ENCODE results near the gene MYPN.
A peak's percentile ranks its signal among the peaks of the same experiment; 100 is the strongest.

Gene MYPN

GRCh38 chr10:68221196-68221595 is 111.9 kb downstream of the MYPN start:
- Histone ChIP-seq H3K4me1 (no peaks in the 10 kb centered on the region), H3K9me3 (no peaks in the 10 kb centered on the region), H3K36me3 (replicated peaks) (no peaks in the 10 kb centered on the region), H3K4me3 (no peak overlapping the region), H3K27me3 (ENCODE audit: low read depth) (no peaks in the 10 kb centered on the region)
- in situ Hi-C loops (cut with MboI; ENCODE audit: low sequenced_read_pairs) = no loop called here
- no peak for DNase-seq (ENCODE audit: low spot score in 2 of 2)

- in situ Hi-C loops (cut with MboI; ENCODE audit: low sequenced_read_pairs) = no loop called here
- Histone ChIP-seq H3K27me3 (ENCODE audit: low read depth) (no peaks in the 10 kb centered on the region), H3K9me3 (no peaks in the 10 kb centered on the region), H3K4me3 (no peak overlapping the region), H3K36me3 (replicated peaks) (no peaks in the 10 kb centered on the region), H3K4me1 (no peaks in the 10 kb centered on the region)
- no peak for DNase-seq (ENCODE audit: low spot score in 2 of 2)
These were observed 113.1 kb downstream of the MYPN start for GRCh38 chr10:68222391-68222790.

GRCh38 chr10:68223535-68224165 is 114.4 kb downstream of the MYPN start:
- peak in 1 of 2 experiments; percentile 13 for DNase-seq (ENCODE audit: low spot score in 2 of 2)
- Histone ChIP-seq H3K9me3 (no peaks in the 10 kb centered on the region), H3K27me3 (ENCODE audit: low read depth) (no peaks in the 10 kb centered on the region), H3K4me3 (no peak overlapping the region), H3K4me1 (no peaks in the 10 kb centered on the region), H3K36me3 (replicated peaks) (no peaks in the 10 kb centered on the region)
- in situ Hi-C loops (cut with MboI; ENCODE audit: low sequenced_read_pairs) = no loop called here

DNA sequence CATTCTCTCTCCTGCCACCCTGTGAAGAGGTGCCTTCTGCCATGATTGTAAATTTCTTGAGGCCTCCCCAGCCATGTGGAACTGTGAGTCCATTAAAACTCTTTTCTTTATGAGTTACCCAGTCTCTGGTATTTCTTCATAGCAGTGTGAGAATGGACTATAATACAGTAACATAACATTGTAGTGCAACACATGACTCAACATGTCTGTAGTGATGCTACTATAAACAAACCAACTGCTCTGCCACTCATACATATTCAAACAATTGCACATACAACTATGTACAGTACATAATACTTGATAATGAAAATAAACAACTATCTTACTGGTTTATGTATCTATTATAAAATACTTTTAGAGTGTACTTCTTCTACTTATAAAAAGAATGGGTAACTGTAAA is 115.5 kb downstream of the MYPN start:
- no peaks in the 10 kb centered on the region for H3K9me3 ChIP-seq
- H3K27me3 ChIP-seq (ENCODE audit: low read depth) = no peaks in the 10 kb centered on the region
- no peak overlapping the region for H3K4me3 ChIP-seq
- H3K36me3 ChIP-seq (replicated peaks) = no peaks in the 10 kb centered on the region
- H3K4me1 ChIP-seq = no peaks in the 10 kb centered on the region
- in situ Hi-C loops (cut with MboI; ENCODE audit: low sequenced_read_pairs) = no loop called here
- DNase-seq (ENCODE audit: low spot score in 2 of 2) = no peak

DNA sequence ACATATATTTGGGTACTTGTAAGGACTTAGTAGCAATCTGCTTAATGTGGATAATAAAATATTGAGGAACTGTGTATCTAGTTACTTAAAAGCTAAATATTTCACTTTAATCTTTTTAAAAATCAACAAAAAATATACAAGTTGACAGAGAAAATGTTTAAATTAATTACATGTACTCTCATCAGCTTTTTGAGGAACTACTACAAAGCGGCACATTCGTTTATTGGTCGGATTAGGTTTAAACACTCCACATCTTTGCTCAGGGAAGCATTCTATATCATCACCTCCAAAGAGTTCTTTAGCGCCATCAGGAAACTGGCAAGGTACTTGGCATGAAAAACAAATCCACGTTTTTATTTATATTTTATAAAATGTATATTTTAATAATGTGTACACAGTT is 121.0 kb downstream of the MYPN start:
- Histone ChIP-seq H3K27me3 (ENCODE audit: low read depth) (0 out of 2 replicates have a peak, but pooled peaks cover 3% of the 10 kb centered on the region), H3K4me3 (no peak overlapping the region), H3K36me3 (replicated peaks) (no peaks in the 10 kb centered on the region), H3K4me1 (no peaks in the 10 kb centered on the region), H3K9me3 (no peaks in the 10 kb centered on the region)
- DNase-seq (ENCODE audit: low spot score in 2 of 2) = no peak
- in situ Hi-C loops (cut with MboI; ENCODE audit: low sequenced_read_pairs) = no loop called here

DNA sequence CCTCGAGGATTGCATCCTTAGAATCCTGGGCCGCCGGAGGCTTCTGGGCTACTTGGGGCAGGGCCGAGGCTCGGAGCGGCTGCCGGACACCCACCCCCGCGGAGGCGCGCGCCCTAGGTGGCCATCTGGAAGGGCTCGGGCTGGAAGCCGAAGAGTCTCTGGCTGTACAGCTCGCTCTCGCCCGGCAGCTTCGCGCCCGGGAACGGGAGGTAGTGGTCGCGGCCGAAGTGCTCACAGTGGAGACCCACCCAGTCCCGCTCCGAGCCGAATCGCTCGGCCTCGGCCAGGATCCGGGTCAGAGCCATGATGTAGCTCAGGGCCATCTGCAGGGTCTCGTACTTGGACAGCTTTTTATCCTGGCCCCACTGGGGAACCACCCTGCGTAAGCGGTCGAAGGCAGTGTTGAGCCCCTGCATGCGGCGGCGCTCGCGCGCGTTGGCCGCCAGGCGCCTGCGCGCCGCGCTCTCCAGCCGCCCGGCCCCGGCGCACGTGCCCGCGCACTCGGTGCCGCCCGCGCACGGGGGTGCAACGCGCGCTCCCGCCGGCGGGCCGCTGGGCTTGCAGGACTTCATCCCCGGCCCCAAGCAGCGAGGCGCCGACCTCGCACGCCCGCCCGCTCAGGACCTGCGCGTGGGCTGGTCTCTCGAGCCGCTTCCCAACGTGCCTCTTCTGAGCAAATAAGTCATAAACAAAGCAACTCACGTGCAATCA is 122.0 kb downstream of the MYPN start:
- Histone ChIP-seq H3K36me3 (replicated peaks) (no peaks in the 10 kb centered on the region), H3K4me1 (no peaks in the 10 kb centered on the region), H3K4me3 (no peak overlapping the region), H3K9me3 (no peaks in the 10 kb centered on the region), H3K27me3 (ENCODE audit: low read depth) (0 out of 2 replicates have a peak, but pooled peaks cover 3% of the 10 kb centered on the region)
- in situ Hi-C loops (cut with MboI; ENCODE audit: low sequenced_read_pairs) = no loop called here
- no peak for DNase-seq (ENCODE audit: low spot score in 2 of 2)

- DNase-seq (ENCODE audit: low spot score in 2 of 2) = no peak
- Histone ChIP-seq H3K9me3 (no peaks in the 10 kb centered on the region), H3K4me3 (no peak within 1 kb of the TSS), H3K27me3 (ENCODE audit: low read depth) (0 out of 2 replicates have a peak, but pooled peaks cover 3% of the 10 kb centered on the region), H3K36me3 (replicated peaks) (no peaks in the 10 kb centered on the region), H3K4me1 (no peaks in the 10 kb centered on the region)
- in situ Hi-C loops (cut with MboI; ENCODE audit: low sequenced_read_pairs) = no loop called here
These were observed 122.5 kb downstream of the MYPN start, which contains the start of gene ATOH7 for GRCh38 chr10:68231817-68232251. Gene ATOH7 (minus strand): TSS chr10:68232113. CDS start chr10:68231677, 436 bp downstream.

DNA sequence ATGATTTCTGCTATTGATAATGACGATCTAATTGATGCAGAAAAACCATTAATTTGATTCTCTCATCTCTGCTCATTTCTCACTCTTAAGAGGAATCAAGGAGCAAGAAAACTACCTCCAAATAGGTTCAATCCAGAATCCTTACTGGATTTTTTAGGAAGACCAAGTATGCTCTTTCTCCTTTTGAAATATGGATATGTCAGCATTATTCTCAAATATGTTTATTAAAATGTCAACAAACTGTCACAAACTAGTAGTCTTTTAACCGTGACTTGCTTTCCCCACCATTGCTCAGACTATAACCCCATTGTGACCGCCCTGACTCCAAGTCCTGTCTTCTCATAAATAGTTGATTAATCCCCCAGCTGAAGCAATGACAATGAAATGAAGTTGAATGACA is 123.8 kb downstream of the MYPN start:
- no peak overlapping the region for H3K4me3 ChIP-seq
- no peak for DNase-seq (ENCODE audit: low spot score in 2 of 2)
- no peaks in the 10 kb centered on the region for H3K4me1 ChIP-seq
- 0 out of 2 replicates have a peak, but pooled peaks cover 3% of the 10 kb centered on the region for H3K27me3 ChIP-seq (ENCODE audit: low read depth)
- H3K36me3 ChIP-seq (replicated peaks) = no peaks in the 10 kb centered on the region
- no peaks in the 10 kb centered on the region for H3K9me3 ChIP-seq
- in situ Hi-C loops (cut with MboI; ENCODE audit: low sequenced_read_pairs) = no loop called here

DNA sequence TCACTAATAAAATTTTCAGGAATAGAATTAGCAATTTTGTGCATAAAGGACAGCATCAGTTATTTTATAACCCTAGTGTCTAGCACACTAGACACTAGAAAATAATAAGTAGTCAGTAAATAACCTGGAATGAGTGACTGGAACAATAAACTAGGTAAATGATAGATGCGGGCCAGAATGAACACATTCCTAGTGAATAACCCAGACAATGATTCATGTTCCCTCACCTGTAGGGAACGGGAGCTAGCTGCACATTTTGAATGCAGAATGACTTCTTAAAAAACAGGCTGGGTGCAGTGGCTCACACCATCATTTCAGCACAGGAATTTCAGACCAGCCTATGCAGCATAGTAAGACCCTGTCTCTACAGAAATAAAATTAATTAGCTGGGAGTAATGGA is 125.8 kb downstream of the MYPN start:
- DNase-seq (ENCODE audit: low spot score in 2 of 2) = no peak
- Histone ChIP-seq H3K4me3 (no peak overlapping the region), H3K27me3 (ENCODE audit: low read depth) (0 out of 2 replicates have a peak, but pooled peaks cover 3% of the 10 kb centered on the region), H3K36me3 (replicated peaks) (no peaks in the 10 kb centered on the region), H3K4me1 (no peaks in the 10 kb centered on the region), H3K9me3 (no peaks in the 10 kb centered on the region)
- in situ Hi-C loops (cut with MboI; ENCODE audit: low sequenced_read_pairs) = no loop called here

DNA sequence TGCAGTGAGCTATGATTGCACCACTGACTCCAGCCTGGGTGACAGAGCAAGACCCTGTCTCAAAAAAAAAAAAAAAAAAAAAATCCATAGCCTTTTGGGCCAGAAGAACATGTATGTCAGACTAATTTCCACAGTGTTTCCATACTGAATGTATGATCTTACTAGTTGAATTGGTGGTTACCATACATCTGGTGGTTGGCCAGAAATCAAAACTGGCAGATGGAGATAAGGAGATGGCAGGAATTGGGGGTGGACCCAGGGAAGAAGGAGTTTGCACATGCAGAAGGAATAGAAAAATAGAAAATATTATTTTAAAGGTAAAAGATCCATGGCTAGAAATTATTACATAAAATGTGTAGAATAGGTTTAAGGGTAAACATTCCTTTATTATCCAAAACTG is 126.3 kb downstream of the MYPN start:
- in situ Hi-C loops (cut with MboI; ENCODE audit: low sequenced_read_pairs) = no loop called here
- no peaks in the 10 kb centered on the region for H3K36me3 ChIP-seq (replicated peaks)
- H3K4me1 ChIP-seq = no peaks in the 10 kb centered on the region
- no peak overlapping the region for H3K4me3 ChIP-seq
- no peaks in the 10 kb centered on the region for H3K9me3 ChIP-seq
- no peak for DNase-seq (ENCODE audit: low spot score in 2 of 2)
- 0 out of 2 replicates have a peak, but pooled peaks cover 3% of the 10 kb centered on the region for H3K27me3 ChIP-seq (ENCODE audit: low read depth)

DNA sequence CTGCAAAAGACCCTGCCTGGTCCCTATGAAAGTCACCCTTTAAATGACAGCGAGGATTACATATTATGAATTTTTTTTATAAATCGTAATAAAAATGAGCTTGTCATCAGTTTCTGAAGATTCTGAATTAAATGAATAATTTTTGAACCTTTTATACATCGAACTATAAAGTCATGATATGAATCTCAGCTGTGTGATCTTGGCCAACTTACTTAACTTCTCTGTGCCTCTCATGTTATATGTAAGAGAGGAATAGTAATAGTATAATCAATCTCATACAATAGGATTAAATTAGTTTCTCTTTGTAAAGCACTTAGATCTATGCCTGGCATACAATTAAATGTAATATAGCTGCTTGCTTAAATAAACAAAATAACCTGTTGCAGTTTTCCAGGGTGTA is 127.9 kb downstream of the MYPN start:
- Histone ChIP-seq H3K4me1 (no peaks in the 10 kb centered on the region), H3K4me3 (no peak overlapping the region), H3K36me3 (replicated peaks) (no peaks in the 10 kb centered on the region), H3K27me3 (ENCODE audit: low read depth) (0 out of 2 replicates have a peak, but pooled peaks cover 3% of the 10 kb centered on the region), H3K9me3 (no peaks in the 10 kb centered on the region)
- DNase-seq (ENCODE audit: low spot score in 2 of 2) = no peak
- in situ Hi-C loops (cut with MboI; ENCODE audit: low sequenced_read_pairs) = no loop called here

- Histone ChIP-seq H3K9me3 (no peaks in the 10 kb centered on the region), H3K4me3 (no peak overlapping the region), H3K4me1 (no peaks in the 10 kb centered on the region), H3K36me3 (replicated peaks) (no peaks in the 10 kb centered on the region), H3K27me3 (ENCODE audit: low read depth) (no peaks in the 10 kb centered on the region)
- in situ Hi-C loops (cut with MboI; ENCODE audit: low sequenced_read_pairs) = no loop called here
- no peak for DNase-seq (ENCODE audit: low spot score in 2 of 2)
These were observed 129.1 kb downstream of the MYPN start for GRCh38 chr10:68238371-68238770.

- in situ Hi-C loops (cut with MboI; ENCODE audit: low sequenced_read_pairs) = no loop called here
- DNase-seq (ENCODE audit: low spot score in 2 of 2) = no peak
These were observed 129.8 kb downstream of the MYPN start for GRCh38 chr10:68239069-68239468.

GRCh38 chr10:68239596-68240150 is 130.4 kb downstream of the MYPN start:
- Histone ChIP-seq H3K36me3 (replicated peaks) (no peaks in the 10 kb centered on the region), H3K4me1 (no peaks in the 10 kb centered on the region), H3K9me3 (no peaks in the 10 kb centered on the region), H3K4me3 (no peak overlapping the region), H3K27me3 (ENCODE audit: low read depth) (no peaks in the 10 kb centered on the region)
- in situ Hi-C loops (cut with MboI; ENCODE audit: low sequenced_read_pairs) = no loop called here
- no peak for DNase-seq (ENCODE audit: low spot score in 2 of 2)

More at GRCh38 chr10:68239069-68239468, 129.8 kb downstream of the MYPN start:
- Histone ChIP-seq H3K36me3 (replicated peaks) (no peaks in the 10 kb centered on the region), H3K4me3 (no peak overlapping the region), H3K27me3 (ENCODE audit: low read depth) (no peaks in the 10 kb centered on the region), H3K9me3 (no peaks in the 10 kb centered on the region), H3K4me1 (no peaks in the 10 kb centered on the region)
